ENCODE data around the gene VGLL4. TPM values are rescaled to one million over a fixed set of nuclear protein-coding genes. Genes with fewer than 3 reads are reported as not detected.
A peak's percentile ranks its signal among the peaks of the same experiment; 100 is the strongest.

Gene VGLL4
- total and polyA plus RNA-seq, 4 experiments from 2014 or later: 15.1 to 30.3 (median 25.6) TPM

DNA sequence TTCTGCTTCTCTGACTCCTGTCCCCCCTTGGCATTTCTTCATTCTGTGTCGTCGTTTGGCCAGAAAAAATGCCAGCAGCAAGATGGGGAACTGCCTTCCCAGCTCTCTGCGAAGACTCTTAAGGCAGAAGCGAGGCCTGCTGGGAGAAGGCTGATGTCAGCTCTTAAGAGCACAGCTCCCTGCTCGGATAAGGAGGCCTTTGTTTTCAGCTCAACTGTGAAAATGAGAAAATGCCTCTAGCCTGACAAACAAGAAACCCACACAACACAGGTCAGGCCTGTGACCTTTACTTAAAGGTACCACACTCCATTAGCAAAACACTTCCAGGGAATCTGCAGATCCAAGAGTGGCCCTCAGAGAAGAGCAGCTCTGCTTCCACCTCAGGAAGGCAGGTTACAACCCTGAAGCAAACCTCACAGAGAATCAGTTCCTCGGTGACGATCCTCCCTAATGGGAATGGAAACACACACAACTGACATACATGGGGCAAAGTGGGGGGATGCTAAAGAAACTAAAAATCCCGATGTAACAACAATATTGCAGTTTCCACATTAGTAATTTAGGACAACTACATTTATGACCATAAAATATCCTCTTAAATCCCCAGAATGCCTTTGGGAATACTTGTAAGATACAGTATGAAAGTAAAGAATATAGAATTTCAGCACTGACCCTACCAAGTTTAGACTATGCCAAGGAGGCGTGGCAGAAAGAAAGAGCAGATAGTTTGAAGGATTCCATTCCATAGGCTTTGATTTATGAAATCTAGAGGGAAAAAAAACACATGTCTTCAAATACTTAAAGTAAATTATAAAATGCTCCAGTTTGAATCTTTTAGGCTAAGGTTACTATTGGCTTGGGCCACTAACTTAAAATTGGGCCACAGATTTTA, 52.1 kb downstream of the VGLL4 start:
- no peaks in the 10 kb centered on the region for H3K9me3 ChIP-seq (ENCODE audit: control insufficient read depth in 1 of 2, low read length in 2 of 2)
- H3K4me1 Mint-ChIP-seq: peaks cover 26 to 64% (median 53%) of the 10 kb centered on the region in 4 donors
- DNase-seq: no peak
- H3K27ac Mint-ChIP-seq: peak overlapping the region in 3 of 7 donors; percentile 7 to 84 (median 29)
- no peak overlapping the region for H3K4me3 ChIP-seq (ENCODE audit: low read length in 2 of 2)
- H3K4me3 Mint-ChIP-seq: no peak overlapping the region
- CTCF ChIA-PET (ENCODE audit: partially characterized antibody): no interaction called here
- H3K9me3 Mint-ChIP-seq: peaks cover 0 to 4% (median 0%) of the 10 kb centered on the region in 8 donors
- H3K4me1 ChIP-seq (ENCODE audit: insufficient read depth, low read length): peaks cover 6% of the 10 kb centered on the region
- no peaks in the 10 kb centered on the region for H3K27me3 ChIP-seq (ENCODE audit: insufficient read depth, low read length)
- H3K27me3 Mint-ChIP-seq: no peaks in the 10 kb centered on the region
- POLR2A ChIA-PET (ENCODE audit: partially characterized antibody): no interaction called here
- H3K36me3 Mint-ChIP-seq: peaks cover 32 to 36% of the 10 kb centered on the region in 2 donors
- no peaks in the 10 kb centered on the region for H3K36me3 ChIP-seq (ENCODE audit: insufficient read depth, low read length)
- no peak overlapping the region for H3K27ac ChIP-seq (ENCODE audit: low read depth, low read length)
- intact Hi-C loops (cut with micrococcal nuclease): no loop called here

DNA sequence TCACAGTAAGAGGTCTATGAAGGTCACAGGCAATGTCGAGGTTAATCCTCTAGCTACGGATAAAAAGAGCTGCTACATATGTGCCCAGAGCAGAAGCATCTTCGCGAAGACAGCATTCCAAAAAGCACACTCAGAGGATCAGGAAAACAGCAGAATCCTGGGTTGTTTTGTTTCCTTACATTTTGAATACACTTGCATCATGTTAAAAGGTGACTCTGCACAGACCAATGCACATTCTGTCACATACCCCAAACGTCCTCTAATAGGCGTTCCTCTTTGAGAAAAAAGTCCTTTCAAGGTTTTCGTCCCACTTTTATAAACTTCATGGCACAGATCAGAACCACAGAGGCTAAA, 52.7 kb downstream of the VGLL4 start:
- Histone ChIP-seq H3K27me3 (ENCODE audit: insufficient read depth, low read length) (no peaks in the 10 kb centered on the region), H3K4me3 (ENCODE audit: low read length in 2 of 2) (no peak overlapping the region), H3K27ac (ENCODE audit: low read depth, low read length) (no peak overlapping the region), H3K9me3 (ENCODE audit: control insufficient read depth in 1 of 2, low read length in 2 of 2) (no peaks in the 10 kb centered on the region), H3K4me1 (ENCODE audit: insufficient read depth, low read length) (peaks cover 6% of the 10 kb centered on the region), H3K36me3 (ENCODE audit: insufficient read depth, low read length) (no peaks in the 10 kb centered on the region)
- Mint-ChIP-seq H3K27me3 (no peaks in the 10 kb centered on the region), H3K36me3 (peaks cover 31 to 35% of the 10 kb centered on the region in 2 donors), H3K4me1 (peaks cover 29 to 69% (median 55%) of the 10 kb centered on the region in 4 donors), H3K4me3 (no peak overlapping the region), H3K27ac (peak overlapping the region in 1 of 7 donors; percentile 5), H3K9me3 (peaks cover 0 to 2% (median 0%) of the 10 kb centered on the region in 8 donors)
- DNase-seq: no peak
- ChIA-PET POLR2A (ENCODE audit: partially characterized antibody) (no interaction called here), CTCF (ENCODE audit: partially characterized antibody) (interaction anchor here (0.8 to 1.1 kb wide), 2 partner anchors 8 to 10 kb away, joined by 3 to 4 read pairs; no protein-coding TSS in a partner anchor)
- intact Hi-C loops (cut with micrococcal nuclease): no loop called here

DNA sequence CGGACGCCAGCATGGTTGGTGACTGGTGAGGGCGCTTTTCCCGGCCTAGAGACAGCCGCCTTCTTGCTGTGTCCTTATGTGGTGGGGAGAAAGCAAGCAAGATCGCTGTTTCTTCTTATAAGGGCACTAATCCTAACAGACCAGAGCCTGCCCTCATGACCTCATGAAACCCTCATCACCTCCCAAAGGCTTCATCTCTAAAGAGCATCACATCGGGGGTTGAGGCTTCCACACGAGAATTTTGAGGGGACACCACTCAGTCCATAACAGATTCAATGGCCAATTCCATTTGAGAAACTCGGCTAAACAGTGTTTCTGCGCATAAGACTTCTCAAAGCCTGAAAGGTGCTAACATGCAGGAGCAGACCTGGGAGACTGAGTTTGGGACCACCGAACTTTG, 54.0 kb downstream of the VGLL4 start:
- no peak for DNase-seq
- Histone ChIP-seq H3K4me3 (ENCODE audit: low read length in 2 of 2) (no peak overlapping the region), H3K36me3 (ENCODE audit: insufficient read depth, low read length) (no peaks in the 10 kb centered on the region), H3K9me3 (ENCODE audit: control insufficient read depth in 1 of 2, low read length in 2 of 2) (no peaks in the 10 kb centered on the region), H3K27ac (ENCODE audit: low read depth, low read length) (no peak overlapping the region), H3K27me3 (ENCODE audit: insufficient read depth, low read length) (no peaks in the 10 kb centered on the region), H3K4me1 (ENCODE audit: insufficient read depth, low read length) (peaks cover 6% of the 10 kb centered on the region)
- CTCF ChIA-PET (ENCODE audit: partially characterized antibody): interaction anchor here (1.1 kb wide), 1 partner anchor 9 kb away, joined by 4 read pairs; no protein-coding TSS in a partner anchor
- intact Hi-C loops (cut with micrococcal nuclease): no loop called here
- H3K4me1 Mint-ChIP-seq: peaks cover 35 to 76% (median 60%) of the 10 kb centered on the region in 4 donors
- POLR2A ChIA-PET (ENCODE audit: partially characterized antibody): no interaction called here
- no peak overlapping the region for H3K27ac Mint-ChIP-seq
- H3K9me3 Mint-ChIP-seq: no peaks in the 10 kb centered on the region
- H3K36me3 Mint-ChIP-seq: peaks cover 27 to 29% of the 10 kb centered on the region in 2 donors
- no peak overlapping the region for H3K4me3 Mint-ChIP-seq
- H3K27me3 Mint-ChIP-seq: no peaks in the 10 kb centered on the region

GRCh38 chr3:11588755-11589154, 55.0 kb downstream of the VGLL4 start:
- no peak overlapping the region for H3K27ac ChIP-seq (ENCODE audit: low read depth, low read length)
- intact Hi-C loops (cut with micrococcal nuclease): no loop called here
- POLR2A ChIA-PET (ENCODE audit: partially characterized antibody): no interaction called here

DNA sequence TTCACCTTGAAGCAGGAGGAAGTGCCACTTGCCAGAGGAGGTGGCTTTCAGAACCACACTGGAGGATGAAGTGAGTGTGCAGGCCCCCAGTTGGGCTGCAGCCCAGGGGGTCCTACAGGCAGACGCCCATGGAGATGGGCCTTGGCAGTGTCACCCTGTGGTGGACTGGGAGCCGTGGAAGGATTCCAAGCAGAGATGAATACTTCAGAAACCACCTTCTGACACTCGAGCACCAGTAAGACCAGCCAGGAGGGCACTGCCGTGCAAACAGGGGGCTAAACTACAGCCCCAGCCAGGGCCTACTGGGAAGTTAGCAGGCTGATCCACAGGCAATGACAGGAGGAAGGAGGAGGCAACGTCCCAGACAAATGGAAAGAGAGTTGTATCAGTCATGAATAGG, 55.4 kb downstream of the VGLL4 start:
- no peaks in the 10 kb centered on the region for H3K36me3 ChIP-seq (ENCODE audit: insufficient read depth, low read length)
- CTCF ChIA-PET (ENCODE audit: partially characterized antibody): no interaction called here

More at GRCh38 chr3:11588755-11589154, 55.0 kb downstream of the VGLL4 start:
- Mint-ChIP-seq H3K27ac (peak overlapping the region in 5 of 7 donors; percentile 20 to 84 (median 53)), H3K36me3 (peaks cover 21 to 28% of the 10 kb centered on the region in 2 donors), H3K27me3 (no peaks in the 10 kb centered on the region), H3K4me3 (peak overlapping the region in 1 of 8 donors; percentile 28), H3K9me3 (no peaks in the 10 kb centered on the region), H3K4me1 (peaks cover 40 to 76% (median 62%) of the 10 kb centered on the region in 4 donors)
- Histone ChIP-seq H3K27me3 (ENCODE audit: insufficient read depth, low read length) (no peaks in the 10 kb centered on the region), H3K4me3 (ENCODE audit: low read length in 2 of 2) (no peak overlapping the region), H3K36me3 (ENCODE audit: insufficient read depth, low read length) (no peaks in the 10 kb centered on the region), H3K9me3 (ENCODE audit: control insufficient read depth in 1 of 2, low read length in 2 of 2) (no peaks in the 10 kb centered on the region), H3K4me1 (ENCODE audit: insufficient read depth, low read length) (peaks cover 6% of the 10 kb centered on the region)
- DNase-seq: no peak
- CTCF ChIA-PET (ENCODE audit: partially characterized antibody): no interaction called here

DNA sequence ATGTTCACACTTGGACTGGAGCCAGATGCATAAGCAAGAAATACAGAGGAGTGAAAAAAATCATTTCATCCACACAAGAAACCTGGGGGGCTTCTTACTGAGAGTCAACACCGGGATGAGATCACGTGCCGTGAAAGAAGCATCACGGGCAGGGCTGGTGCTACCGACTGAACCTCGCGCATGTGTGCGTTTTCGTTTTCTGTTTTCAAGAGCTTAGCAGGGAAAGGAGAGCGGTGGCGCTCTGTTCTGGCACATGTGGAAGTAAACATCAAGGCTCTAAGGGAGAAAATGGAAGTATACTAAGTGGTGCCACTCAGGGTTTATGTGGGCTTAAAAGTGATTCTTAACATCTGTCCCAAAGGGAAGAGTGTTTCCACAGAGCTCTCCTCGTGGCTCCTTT, 55.9 kb downstream of the VGLL4 start:
- H3K4me1 Mint-ChIP-seq: peaks cover 41 to 77% (median 61%) of the 10 kb centered on the region in 4 donors
- ChIA-PET POLR2A (ENCODE audit: partially characterized antibody) (no interaction called here), CTCF (ENCODE audit: partially characterized antibody) (no interaction called here)
- H3K9me3 ChIP-seq (ENCODE audit: control insufficient read depth in 1 of 2, low read length in 2 of 2): no peaks in the 10 kb centered on the region
- no peaks in the 10 kb centered on the region for H3K27me3 Mint-ChIP-seq
- peaks cover 6% of the 10 kb centered on the region for H3K4me1 ChIP-seq (ENCODE audit: insufficient read depth, low read length)
- DNase-seq: no peak
- H3K36me3 ChIP-seq (ENCODE audit: insufficient read depth, low read length): no peaks in the 10 kb centered on the region
- H3K9me3 Mint-ChIP-seq: no peaks in the 10 kb centered on the region
- H3K4me3 Mint-ChIP-seq: no peak overlapping the region
- H3K27ac Mint-ChIP-seq: no peak overlapping the region
- H3K4me3 ChIP-seq (ENCODE audit: low read length in 2 of 2): no peak overlapping the region
- intact Hi-C loops (cut with micrococcal nuclease): no loop called here
- no peaks in the 10 kb centered on the region for H3K27me3 ChIP-seq (ENCODE audit: insufficient read depth, low read length)
- H3K36me3 Mint-ChIP-seq: peaks cover 15 to 25% of the 10 kb centered on the region in 2 donors
- no peak overlapping the region for H3K27ac ChIP-seq (ENCODE audit: low read depth, low read length)

More for the DNA sequence above, 55.4 kb downstream of the VGLL4 start:
- DNase-seq: no peak
- Mint-ChIP-seq H3K36me3 (peaks cover 19 to 26% of the 10 kb centered on the region in 2 donors), H3K27me3 (no peaks in the 10 kb centered on the region), H3K4me3 (no peak overlapping the region), H3K4me1 (peaks cover 40 to 76% (median 62%) of the 10 kb centered on the region in 4 donors), H3K27ac (peak overlapping the region in 4 of 7 donors; percentile 51 to 84 (median 60)), H3K9me3 (no peaks in the 10 kb centered on the region)
- Histone ChIP-seq H3K27me3 (ENCODE audit: insufficient read depth, low read length) (no peaks in the 10 kb centered on the region), H3K4me1 (ENCODE audit: insufficient read depth, low read length) (peaks cover 6% of the 10 kb centered on the region), H3K4me3 (ENCODE audit: low read length in 2 of 2) (no peak overlapping the region), H3K27ac (ENCODE audit: low read depth, low read length) (no peak overlapping the region), H3K9me3 (ENCODE audit: control insufficient read depth in 1 of 2, low read length in 2 of 2) (no peaks in the 10 kb centered on the region)
- POLR2A ChIA-PET (ENCODE audit: partially characterized antibody): no interaction called here
- intact Hi-C loops (cut with micrococcal nuclease): no loop called here

DNA sequence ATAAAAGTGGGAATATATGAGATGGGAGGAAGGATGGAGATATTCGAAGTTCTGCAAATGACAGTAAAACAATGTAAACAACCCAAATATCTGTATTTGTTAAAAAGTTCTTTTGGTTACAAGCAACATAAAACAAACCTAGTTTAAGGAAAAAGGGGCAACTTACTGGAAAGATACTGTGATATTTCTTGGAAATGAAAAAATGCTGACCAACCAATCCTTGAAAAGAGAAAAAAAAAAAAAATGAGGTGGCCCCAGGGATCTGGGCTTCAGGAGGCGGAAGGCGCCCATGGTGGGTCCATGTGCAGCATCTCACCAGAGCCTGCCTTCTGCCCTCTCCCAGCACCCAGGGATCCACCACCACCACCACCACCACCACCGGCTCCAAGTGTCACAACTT, 59.1 kb downstream of the VGLL4 start:
- no peak overlapping the region for H3K4me3 Mint-ChIP-seq
- no peaks in the 10 kb centered on the region for H3K27me3 Mint-ChIP-seq
- Histone ChIP-seq H3K36me3 (ENCODE audit: insufficient read depth, low read length) (no peaks in the 10 kb centered on the region), H3K9me3 (ENCODE audit: control insufficient read depth in 1 of 2, low read length in 2 of 2) (no peaks in the 10 kb centered on the region), H3K27me3 (ENCODE audit: insufficient read depth, low read length) (no peaks in the 10 kb centered on the region), H3K4me3 (ENCODE audit: low read length in 2 of 2) (no peak overlapping the region), H3K27ac (ENCODE audit: low read depth, low read length) (no peak overlapping the region), H3K4me1 (ENCODE audit: insufficient read depth, low read length) (no peaks in the 10 kb centered on the region)
- peaks cover 0 to 1% (median 0%) of the 10 kb centered on the region in 8 donors for H3K9me3 Mint-ChIP-seq
- ChIA-PET POLR2A (ENCODE audit: partially characterized antibody) (no interaction called here), CTCF (ENCODE audit: partially characterized antibody) (no interaction called here)
- H3K36me3 Mint-ChIP-seq: peaks cover 21 to 25% of the 10 kb centered on the region in 2 donors
- peaks cover 36 to 73% (median 55%) of the 10 kb centered on the region in 4 donors for H3K4me1 Mint-ChIP-seq
- intact Hi-C loops (cut with micrococcal nuclease): no loop called here
- H3K27ac Mint-ChIP-seq: peak overlapping the region in 1 of 7 donors; percentile 25
- no peak for DNase-seq

Measured in CD4-positive, alpha-beta memory T cell (primary cell).